ENCODE data around the gene OSBPL10.

DNA sequence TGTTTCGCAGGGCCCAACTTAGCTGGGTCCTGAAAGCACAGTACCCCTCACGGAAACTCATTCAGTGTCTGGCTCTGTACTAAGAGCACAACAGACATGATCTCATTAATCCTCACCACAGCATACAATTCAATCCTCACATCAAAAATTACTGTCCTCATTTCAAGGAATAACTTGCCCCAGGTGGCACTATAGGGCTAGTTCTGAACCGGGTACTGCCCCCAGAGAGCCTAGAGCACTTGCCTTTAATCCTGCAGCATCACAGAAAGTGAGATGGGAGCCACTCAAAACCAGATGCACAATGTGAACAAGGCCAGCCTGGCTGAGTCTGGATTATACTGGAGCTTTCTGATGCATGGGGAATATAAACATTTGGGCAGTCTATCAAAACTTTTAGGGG is 122.6 kb downstream of the OSBPL10 start:
- TF ChIP-seq, protein P1, sequence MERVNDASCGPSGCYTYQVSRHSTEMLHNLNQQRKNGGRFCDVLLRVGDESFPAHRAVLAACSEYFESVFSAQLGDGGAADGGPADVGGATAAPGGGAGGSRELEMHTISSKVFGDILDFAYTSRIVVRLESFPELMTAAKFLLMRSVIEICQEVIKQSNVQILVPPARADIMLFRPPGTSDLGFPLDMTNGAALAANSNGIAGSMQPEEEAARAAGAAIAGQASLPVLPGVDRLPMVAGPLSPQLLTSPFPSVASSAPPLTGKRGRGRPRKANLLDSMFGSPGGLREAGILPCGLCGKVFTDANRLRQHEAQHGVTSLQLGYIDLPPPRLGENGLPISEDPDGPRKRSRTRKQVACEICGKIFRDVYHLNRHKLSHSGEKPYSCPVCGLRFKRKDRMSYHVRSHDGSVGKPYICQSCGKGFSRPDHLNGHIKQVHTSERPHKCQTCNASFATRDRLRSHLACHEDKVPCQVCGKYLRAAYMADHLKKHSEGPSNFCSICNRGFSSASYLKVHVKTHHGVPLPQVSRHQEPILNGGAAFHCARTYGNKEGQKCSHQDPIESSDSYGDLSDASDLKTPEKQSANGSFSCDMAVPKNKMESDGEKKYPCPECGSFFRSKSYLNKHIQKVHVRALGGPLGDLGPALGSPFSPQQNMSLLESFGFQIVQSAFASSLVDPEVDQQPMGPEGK (CRISPR knock-in tag; IDR thresholded peaks at IDR 0.05; ENCODE audit: borderline replicate concordance), result no peak
- TF ChIP-seq ISL1 (CRISPR knock-in tag; IDR thresholded peaks at IDR 0.05) (no peak), SNAI2 (CRISPR knock-in tag; IDR thresholded peaks at IDR 0.05) (no peak)

Measured in SK-N-SH treated with all-trans-retinoic acid at 6 μM for 48 hours (cell line).